ENCODE measurements around the gene PRDM16. TPM values are rescaled to one million over a fixed set of nuclear protein-coding genes. Genes with fewer than 3 reads are reported as not detected.

The PRDM16 gene
- total and polyA plus RNA-seq, 4 donors = 5.0 to 80.7 (median 41.5) TPM

DNA sequence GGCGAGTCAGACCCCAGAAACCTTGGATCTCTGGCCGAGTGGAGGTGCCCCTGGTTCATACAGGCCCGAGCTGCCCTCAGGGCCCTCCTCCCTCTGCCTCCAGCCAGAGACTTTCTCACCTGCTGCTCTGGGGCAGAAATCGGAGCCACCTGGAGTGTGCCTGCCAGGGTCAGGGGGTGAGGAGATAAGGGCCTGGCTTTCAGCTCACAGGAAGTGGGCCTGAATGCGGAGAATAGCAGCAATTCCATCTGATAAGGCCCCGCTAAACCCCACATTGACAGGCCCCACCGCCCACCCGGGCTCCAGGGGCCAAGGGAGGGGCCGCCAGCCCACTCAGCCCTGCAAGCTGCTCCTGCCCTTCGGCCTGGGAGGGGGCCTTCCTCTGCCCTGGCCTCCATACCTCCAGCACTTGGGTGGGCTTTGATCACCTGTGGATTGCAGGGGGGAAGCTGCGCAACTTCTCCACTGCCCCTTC lies 261.8 kb downstream of the PRDM16 start:
- intact Hi-C loops (cut with DNase I) = no loop called here
- H3K36me3 ChIP-seq (ENCODE audit: control insufficient read depth in 1 of 2, insufficient read depth in 2 of 2, low read length in 1 of 2) = no peaks in the 10 kb centered on the region
- no peak overlapping the region for H3K4me3 ChIP-seq (ENCODE audit: low read length in 2 of 2)
- no peaks in the 10 kb centered on the region for H3K27me3 ChIP-seq (ENCODE audit: control insufficient read depth in 1 of 2, insufficient read depth in 2 of 2, low read length in 1 of 2)
- no peaks in the 10 kb centered on the region for H3K4me1 ChIP-seq (ENCODE audit: control insufficient read depth in 1 of 2, insufficient read depth in 2 of 2, low read length in 2 of 2)
- DNase-seq (no peak), ATAC-seq (ENCODE audit: low FRiP score) (no peak)
- 74 to 81% methylated on average over 10 to 11 of the region's 11 CpGs for WGBS, 2 donors
- H3K9me3 ChIP-seq (ENCODE audit: control insufficient read depth, low read length) = no peaks in the 10 kb centered on the region
- H3K27ac ChIP-seq (ENCODE audit: low read depth in 1 of 2, low read length in 2 of 2) = no peak overlapping the region

- WGBS, 2 donors = 15 to 35% methylated on average over 14 of the region's 14 CpGs
- no peak for ATAC-seq (ENCODE audit: low FRiP score)
- Histone ChIP-seq H3K36me3 (ENCODE audit: control insufficient read depth in 1 of 2, insufficient read depth in 2 of 2, low read length in 1 of 2) (no peaks in the 10 kb centered on the region), H3K9me3 (ENCODE audit: control insufficient read depth, low read length) (no peaks in the 10 kb centered on the region), H3K27me3 (ENCODE audit: control insufficient read depth in 1 of 2, insufficient read depth in 2 of 2, low read length in 1 of 2) (no peaks in the 10 kb centered on the region), H3K4me1 (ENCODE audit: control insufficient read depth in 1 of 2, insufficient read depth in 2 of 2, low read length in 2 of 2) (no peaks in the 10 kb centered on the region), H3K4me3 (ENCODE audit: low read length in 2 of 2) (no peak overlapping the region), H3K27ac (ENCODE audit: low read depth in 1 of 2, low read length in 2 of 2) (no peak overlapping the region)
- no peak for DNase-seq
- intact Hi-C loops (cut with DNase I) = no loop called here
These were observed 262.6 kb downstream of the PRDM16 start for GRCh38 chr1:3331564-3331963.

DNA sequence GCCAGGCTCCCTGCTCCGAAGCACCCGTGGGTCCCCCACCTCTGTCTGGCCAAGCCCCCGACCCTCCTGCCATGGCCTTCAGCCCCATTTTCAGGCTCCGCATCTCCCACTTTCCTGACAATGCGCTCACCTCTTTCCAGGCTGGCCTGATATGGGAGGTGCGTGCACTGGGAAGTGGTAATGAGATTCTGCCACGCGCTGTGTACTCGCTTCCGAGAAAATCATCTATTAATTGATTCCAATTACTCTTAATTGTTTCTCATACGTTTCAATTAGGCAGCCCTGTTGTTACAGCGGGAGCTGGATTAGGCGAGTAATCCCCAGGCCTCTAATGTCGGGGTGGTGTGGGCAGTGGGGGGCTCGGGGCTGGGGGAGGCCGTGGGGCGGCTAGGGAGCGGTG lies 263.0 kb downstream of the PRDM16 start:
- Histone ChIP-seq H3K27ac (ENCODE audit: low read depth in 1 of 2, low read length in 2 of 2) (no peak overlapping the region), H3K4me1 (ENCODE audit: control insufficient read depth in 1 of 2, insufficient read depth in 2 of 2, low read length in 2 of 2) (no peaks in the 10 kb centered on the region), H3K36me3 (ENCODE audit: control insufficient read depth in 1 of 2, insufficient read depth in 2 of 2, low read length in 1 of 2) (no peaks in the 10 kb centered on the region), H3K4me3 (ENCODE audit: low read length in 2 of 2) (no peak overlapping the region), H3K27me3 (ENCODE audit: control insufficient read depth in 1 of 2, insufficient read depth in 2 of 2, low read length in 1 of 2) (no peaks in the 10 kb centered on the region), H3K9me3 (ENCODE audit: control insufficient read depth, low read length) (no peaks in the 10 kb centered on the region)
- intact Hi-C loops (cut with DNase I) = no loop called here
- DNase-seq (no peak), ATAC-seq (ENCODE audit: low FRiP score) (no peak)
- 87 to 91% methylated on average over 18 of the region's 18 CpGs for WGBS, 2 donors

- H3K27ac ChIP-seq (ENCODE audit: low read depth in 1 of 2, low read length in 2 of 2) = no peak overlapping the region
- H3K4me1 ChIP-seq (ENCODE audit: control insufficient read depth in 1 of 2, insufficient read depth in 2 of 2, low read length in 2 of 2) = no peaks in the 10 kb centered on the region
These were observed 263.7 kb downstream of the PRDM16 start for GRCh38 chr1:3332662-3333061.

GRCh38 chr1:3333903-3334302 lies 264.9 kb downstream of the PRDM16 start:
- intact Hi-C loops (cut with DNase I) = no loop called here
- DNase-seq = no peak
- H3K36me3 ChIP-seq (ENCODE audit: control insufficient read depth in 1 of 2, insufficient read depth in 2 of 2, low read length in 1 of 2) = no peaks in the 10 kb centered on the region
- H3K27ac ChIP-seq (ENCODE audit: low read depth in 1 of 2, low read length in 2 of 2) = peak overlapping the region in 1 of 2 donors; percentile 76
- no peaks in the 10 kb centered on the region for H3K27me3 ChIP-seq (ENCODE audit: control insufficient read depth in 1 of 2, insufficient read depth in 2 of 2, low read length in 1 of 2)
- 14 to 16% methylated on average over 9 of the region's 9 CpGs for WGBS, 2 donors
- ATAC-seq (ENCODE audit: low FRiP score) = no peak
- no peak overlapping the region for H3K4me3 ChIP-seq (ENCODE audit: low read length in 2 of 2)
- H3K9me3 ChIP-seq (ENCODE audit: control insufficient read depth, low read length) = no peaks in the 10 kb centered on the region
- H3K4me1 ChIP-seq (ENCODE audit: control insufficient read depth in 1 of 2, insufficient read depth in 2 of 2, low read length in 2 of 2) = peaks cover 0 to 6% of the 10 kb centered on the region in 2 donors

More at GRCh38 chr1:3332662-3333061, 263.7 kb downstream of the PRDM16 start:
- H3K36me3 ChIP-seq (ENCODE audit: control insufficient read depth in 1 of 2, insufficient read depth in 2 of 2, low read length in 1 of 2) = no peaks in the 10 kb centered on the region
- no peaks in the 10 kb centered on the region for H3K9me3 ChIP-seq (ENCODE audit: control insufficient read depth, low read length)
- WGBS, 2 donors = 91 to 95% methylated on average over 10 of the region's 10 CpGs
- no peaks in the 10 kb centered on the region for H3K27me3 ChIP-seq (ENCODE audit: control insufficient read depth in 1 of 2, insufficient read depth in 2 of 2, low read length in 1 of 2)
- DNase-seq = no peak
- H3K4me3 ChIP-seq (ENCODE audit: low read length in 2 of 2) = no peak overlapping the region
- no peak for ATAC-seq (ENCODE audit: low FRiP score)
- intact Hi-C loops (cut with DNase I) = no loop called here

DNA sequence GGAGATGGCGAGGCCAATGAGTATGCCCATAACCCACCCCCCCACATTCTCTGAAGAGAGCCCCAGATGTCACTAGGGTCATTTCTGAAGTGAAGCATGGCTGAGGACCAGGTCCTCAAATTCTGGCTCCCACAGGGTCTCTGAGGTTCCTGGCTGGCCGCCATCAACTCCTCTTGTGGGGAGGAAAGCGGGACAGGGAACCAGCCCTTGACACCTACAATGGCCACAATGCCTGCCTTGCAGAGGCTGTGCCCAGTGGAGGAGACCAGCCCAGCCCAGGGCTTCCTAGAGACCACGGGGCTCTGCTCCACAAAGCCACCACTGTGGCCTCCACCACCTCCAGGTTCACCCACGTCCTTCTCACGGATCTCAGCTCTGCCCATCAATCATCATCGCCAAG lies 265.4 kb downstream of the PRDM16 start:
- Histone ChIP-seq H3K4me3 (ENCODE audit: low read length in 2 of 2) (no peak overlapping the region), H3K36me3 (ENCODE audit: control insufficient read depth in 1 of 2, insufficient read depth in 2 of 2, low read length in 1 of 2) (no peaks in the 10 kb centered on the region), H3K27ac (ENCODE audit: low read depth in 1 of 2, low read length in 2 of 2) (peak overlapping the region; percentile 8 to 76), H3K4me1 (ENCODE audit: control insufficient read depth in 1 of 2, insufficient read depth in 2 of 2, low read length in 2 of 2) (peaks cover 0 to 9% of the 10 kb centered on the region in 2 donors), H3K27me3 (ENCODE audit: control insufficient read depth in 1 of 2, insufficient read depth in 2 of 2, low read length in 1 of 2) (no peaks in the 10 kb centered on the region), H3K9me3 (ENCODE audit: control insufficient read depth, low read length) (no peaks in the 10 kb centered on the region)
- no peak for DNase-seq
- intact Hi-C loops (cut with DNase I) = no loop called here
- WGBS, 2 donors = 65 to 70% methylated on average over 7 of the region's 7 CpGs
- ATAC-seq (ENCODE audit: low FRiP score) = no peak

DNA sequence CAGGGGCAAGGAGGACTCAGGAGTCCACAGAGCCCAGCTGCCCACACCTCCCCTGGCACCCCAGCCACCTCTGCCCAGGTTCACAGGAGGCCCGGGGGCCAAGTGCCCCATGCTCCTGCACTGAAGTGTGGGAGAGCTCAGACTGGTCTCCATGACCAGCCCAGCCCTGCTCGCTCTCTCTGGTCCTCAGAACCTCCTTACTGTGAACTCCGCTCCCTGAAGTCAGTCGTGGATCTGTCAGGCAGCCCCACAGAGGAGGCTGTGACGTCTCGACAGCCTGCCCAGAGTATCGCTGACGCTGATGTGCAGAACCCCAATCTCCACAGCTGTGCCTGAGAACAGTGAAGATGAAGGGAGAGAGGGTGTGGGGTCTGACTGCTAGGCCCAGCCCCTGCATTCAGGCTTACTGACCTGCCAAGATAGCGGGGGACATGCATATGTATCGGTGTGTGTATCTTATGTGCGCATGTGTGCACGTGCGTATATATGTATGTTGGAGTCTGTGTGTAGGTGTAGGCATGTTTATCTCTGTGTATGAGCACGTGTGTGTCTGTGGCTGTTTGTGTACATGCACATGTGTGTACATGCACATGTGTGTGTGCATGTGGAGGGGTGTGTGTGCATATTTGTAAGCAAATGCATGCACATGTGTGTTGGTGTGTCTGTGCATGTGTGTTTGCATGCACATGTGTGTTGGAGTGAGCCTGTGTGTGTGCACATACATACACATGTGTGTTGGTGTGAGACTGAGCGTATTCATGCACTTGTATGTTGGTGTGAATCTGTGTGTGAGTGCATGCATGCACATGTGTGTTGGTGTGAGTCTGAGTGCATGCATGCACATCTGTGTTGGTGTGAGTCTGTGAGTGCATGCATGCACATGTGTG lies 267.0 kb downstream of the PRDM16 start:
- H3K27ac ChIP-seq (ENCODE audit: low read depth in 1 of 2, low read length in 2 of 2) = peak overlapping the region in 1 of 2 donors; percentile 53
- no peaks in the 10 kb centered on the region for H3K27me3 ChIP-seq (ENCODE audit: control insufficient read depth in 1 of 2, insufficient read depth in 2 of 2, low read length in 1 of 2)
- DNase-seq = no peak
- no peaks in the 10 kb centered on the region for H3K9me3 ChIP-seq (ENCODE audit: control insufficient read depth, low read length)
- H3K4me3 ChIP-seq (ENCODE audit: low read length in 2 of 2) = no peak overlapping the region
- 80 to 81% methylated on average over 15 of the region's 15 CpGs for WGBS, 2 donors
- H3K4me1 ChIP-seq (ENCODE audit: control insufficient read depth in 1 of 2, insufficient read depth in 2 of 2, low read length in 2 of 2) = peaks cover 0 to 9% of the 10 kb centered on the region in 2 donors
- ATAC-seq (ENCODE audit: low FRiP score) = no peak
- no peaks in the 10 kb centered on the region for H3K36me3 ChIP-seq (ENCODE audit: control insufficient read depth in 1 of 2, insufficient read depth in 2 of 2, low read length in 1 of 2)
- intact Hi-C loops (cut with DNase I) = no loop called here

GRCh38 chr1:3336641-3337630 lies 267.9 kb downstream of the PRDM16 start:
- H3K9me3 ChIP-seq (ENCODE audit: control insufficient read depth, low read length) = no peaks in the 10 kb centered on the region
- H3K27ac ChIP-seq (ENCODE audit: low read depth in 1 of 2, low read length in 2 of 2) = no peak overlapping the region
- H3K4me1 ChIP-seq (ENCODE audit: control insufficient read depth in 1 of 2, insufficient read depth in 2 of 2, low read length in 2 of 2) = peaks cover 0 to 9% of the 10 kb centered on the region in 2 donors
- no peaks in the 10 kb centered on the region for H3K27me3 ChIP-seq (ENCODE audit: control insufficient read depth in 1 of 2, insufficient read depth in 2 of 2, low read length in 1 of 2)
- 92 to 97% methylated on average over 6 of the region's 6 CpGs for WGBS, 2 donors
- ATAC-seq (ENCODE audit: low FRiP score) = no peak
- H3K4me3 ChIP-seq (ENCODE audit: low read length in 2 of 2) = no peak overlapping the region
- no peaks in the 10 kb centered on the region for H3K36me3 ChIP-seq (ENCODE audit: control insufficient read depth in 1 of 2, insufficient read depth in 2 of 2, low read length in 1 of 2)
- intact Hi-C loops (cut with DNase I) = no loop called here
- no peak for DNase-seq

Measured in aorta (tissue), 5 donors.